ENCODE results near the gene GRM7.

GRM7 gene

DNA sequence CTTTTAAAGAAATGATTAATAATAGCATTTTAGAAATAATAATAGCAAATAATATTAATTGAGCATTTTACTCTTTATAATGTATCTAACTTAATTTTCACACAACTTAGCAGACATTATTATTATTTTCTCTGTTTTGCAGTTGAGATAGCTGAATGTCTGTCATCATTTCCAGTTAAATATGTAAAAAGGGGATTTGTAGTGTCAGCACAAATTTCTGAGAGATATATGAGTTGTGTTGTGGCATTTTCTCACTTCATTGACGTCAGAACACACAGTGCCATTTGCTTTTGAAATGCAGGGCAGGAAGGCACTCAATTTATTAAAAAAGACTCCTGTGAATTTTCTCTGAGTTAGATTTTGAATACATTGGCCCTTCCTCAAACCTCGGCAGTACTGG, 111.0 kb downstream of the GRM7 start:
- DNase-seq, result no peak

- DNase-seq, result no peak
Observed at GRCh38 chr3:6985848-6986247, 124.9 kb downstream of the GRM7 start.

DNA sequence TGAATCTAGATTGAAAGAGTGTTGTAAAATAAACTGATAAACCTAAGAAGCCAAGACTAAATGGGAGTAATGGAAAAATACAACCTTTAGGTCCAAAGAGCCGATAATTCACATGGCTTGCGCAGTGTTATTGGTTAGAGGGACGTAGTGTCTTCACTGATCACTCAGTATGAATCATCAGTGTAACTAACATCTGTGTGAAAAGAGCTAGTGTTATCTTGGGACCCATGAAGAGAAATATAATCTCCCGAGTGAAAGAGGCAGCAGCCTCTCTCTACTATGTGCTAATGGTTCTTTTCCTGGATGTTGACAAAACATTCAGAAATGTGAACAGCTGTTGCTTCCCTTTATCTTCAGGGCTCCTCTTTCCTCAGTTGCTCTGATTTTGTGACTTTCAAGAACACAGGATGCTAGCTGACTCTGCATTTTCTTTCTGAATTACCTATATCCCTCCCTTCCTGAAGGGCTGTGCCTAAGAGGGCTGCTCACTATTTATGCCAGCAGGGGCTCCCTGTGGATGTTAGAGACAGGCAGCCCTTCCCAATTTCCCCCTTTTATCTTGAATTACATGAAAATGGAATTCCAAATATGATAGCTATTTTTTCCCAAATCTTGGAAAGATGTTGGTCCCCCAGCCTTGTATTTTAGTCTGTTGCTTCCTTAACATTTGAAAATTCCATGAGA, 128.8 kb downstream of the GRM7 start:
- no peak for DNase-seq

DNA sequence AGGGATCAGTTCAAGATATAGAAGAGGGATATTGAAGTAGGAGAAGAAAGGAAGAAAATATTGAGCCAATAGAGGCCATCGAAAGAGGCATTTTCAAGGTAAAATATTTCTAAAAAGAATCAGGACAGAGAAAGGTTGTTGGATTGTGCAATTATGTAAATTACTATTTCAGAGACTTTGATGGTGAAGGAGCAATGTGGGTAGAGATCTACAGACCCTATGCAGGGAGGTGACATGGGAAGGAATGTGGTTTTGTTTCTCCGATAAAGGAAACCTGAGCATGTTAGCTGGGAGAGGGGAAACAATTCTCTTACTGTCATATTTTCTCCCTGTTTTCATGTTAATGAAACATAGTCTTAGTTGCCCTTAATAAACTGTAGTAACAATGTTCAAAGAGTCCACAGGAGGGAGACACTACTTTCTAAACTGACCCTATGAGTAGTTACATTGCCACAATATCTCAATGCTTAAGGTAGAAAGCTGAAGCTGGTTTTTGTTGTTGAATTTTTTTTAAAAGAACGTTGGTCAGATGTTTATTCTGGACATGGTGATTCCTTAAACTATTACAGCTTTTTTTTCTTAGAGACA, 133.3 kb downstream of the GRM7 start:
- no peak for DNase-seq

DNA sequence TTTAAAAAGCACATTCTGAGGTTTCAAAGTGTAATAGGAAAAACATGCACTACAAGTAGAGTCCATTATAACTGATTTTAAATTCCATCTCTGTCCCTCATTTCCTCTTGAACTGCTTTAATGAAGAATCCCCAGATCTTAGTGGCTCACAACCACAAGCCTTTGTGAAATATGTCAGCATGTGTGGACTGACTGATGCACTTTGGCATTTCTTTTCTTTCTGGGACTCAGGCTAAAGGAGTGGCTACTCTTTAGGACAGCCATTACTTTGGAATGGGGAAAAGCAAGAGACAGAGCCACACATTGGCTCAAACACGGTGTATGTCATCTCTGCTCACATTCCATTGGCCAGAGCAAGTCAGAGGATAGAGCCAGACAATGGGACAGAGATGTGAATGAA, 139.6 kb downstream of the GRM7 start:
- DNase-seq, result no peak

DNA sequence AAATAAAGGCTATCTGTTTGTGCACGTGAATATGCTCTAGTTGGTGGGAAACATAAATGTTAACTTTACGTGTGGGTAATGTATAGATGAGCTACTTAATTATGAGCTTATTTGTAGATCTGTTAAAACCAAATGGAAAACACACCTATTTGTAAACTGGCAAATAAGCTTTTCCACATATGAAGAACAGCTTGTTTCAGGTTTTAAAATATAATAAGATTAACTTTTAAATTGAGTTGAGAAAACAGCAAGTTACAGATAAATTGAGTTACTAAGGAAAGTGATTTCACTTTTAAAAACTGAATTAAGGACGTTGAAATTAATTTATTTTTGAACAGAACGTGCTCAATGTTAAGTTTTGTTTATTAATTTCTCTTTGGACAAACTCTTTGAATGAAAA, 140.5 kb downstream of the GRM7 start:
- DNase-seq, result no peak

- DNase-seq, result no peak
Observed at GRCh38 chr3:7015683-7016440, 154.9 kb downstream of the GRM7 start.

DNA sequence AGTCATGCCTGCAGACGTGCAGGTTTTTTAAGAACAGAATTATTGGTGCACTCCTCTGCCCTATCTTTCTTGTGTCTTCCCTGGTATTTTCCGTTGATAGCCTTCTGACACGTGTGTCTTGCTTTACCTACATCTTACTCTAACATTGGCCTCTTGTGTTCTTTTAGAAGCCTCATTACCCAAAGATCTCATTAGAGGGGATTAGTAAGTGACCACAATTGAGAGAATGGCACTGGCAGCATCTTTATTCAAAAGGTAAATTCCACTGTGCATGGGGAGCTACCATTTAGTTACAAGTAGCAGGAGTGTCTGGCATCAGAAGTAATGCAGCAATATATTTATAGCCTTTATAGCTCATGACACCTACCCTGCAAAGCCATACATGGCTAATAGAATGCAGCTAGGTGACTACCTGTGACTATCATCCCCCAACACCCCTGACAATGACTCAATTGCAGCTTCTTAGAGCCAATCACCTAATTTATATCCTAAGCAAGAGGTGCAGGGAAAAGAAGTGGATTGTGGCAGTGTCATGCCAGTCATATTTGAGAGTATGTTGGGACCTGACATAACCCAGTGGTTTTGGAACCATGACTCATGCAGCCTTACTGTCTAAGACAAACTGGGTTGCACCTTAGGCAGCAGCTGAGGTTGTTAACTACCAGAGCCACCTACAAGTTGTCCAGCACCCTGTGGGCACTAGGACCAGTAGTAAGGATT, 164.8 kb downstream of the GRM7 start:
- no peak for DNase-seq

- DNase-seq, result no peak
Observed at GRCh38 chr3:7029562-7029961, 168.6 kb downstream of the GRM7 start.

DNA sequence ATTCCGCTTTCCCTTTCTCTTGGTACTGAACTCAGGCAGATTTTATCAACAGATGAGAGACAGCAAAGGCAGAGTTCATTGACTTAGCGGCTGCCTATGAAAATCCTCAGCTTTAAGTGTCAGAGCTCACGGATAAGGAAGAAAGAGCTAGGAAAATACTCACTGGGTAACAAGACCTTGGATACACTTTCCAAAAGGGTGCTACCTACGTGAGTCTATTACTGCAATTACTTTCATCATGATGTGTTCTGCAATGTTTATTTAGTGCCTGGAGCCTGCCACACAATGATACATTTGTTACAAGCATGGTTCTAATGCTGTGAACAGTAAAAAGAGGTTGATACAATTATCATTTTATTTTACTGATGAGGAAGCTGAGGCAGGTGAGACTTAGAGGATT, 177.5 kb downstream of the GRM7 start:
- no peak for DNase-seq

DNA sequence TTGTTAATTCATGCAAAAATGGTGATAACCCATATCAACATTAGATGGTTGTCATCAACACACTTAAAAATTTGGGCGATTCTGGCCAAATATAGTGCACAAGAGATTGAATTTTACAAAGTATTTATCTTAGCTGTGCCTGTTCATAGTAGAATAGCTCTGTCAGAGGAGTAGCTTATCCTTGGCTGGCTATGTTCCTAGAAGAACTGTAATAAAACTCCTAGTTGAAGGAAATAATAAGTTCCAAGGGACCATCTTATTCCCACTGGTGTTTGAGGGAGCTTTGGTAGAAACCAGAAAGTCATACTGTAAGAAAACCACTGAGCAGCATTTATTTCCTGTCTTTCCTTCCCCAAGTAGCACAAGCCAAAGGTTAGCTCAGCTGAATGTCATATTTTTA, 201.8 kb downstream of the GRM7 start:
- DNase-seq, result no peak

DNA sequence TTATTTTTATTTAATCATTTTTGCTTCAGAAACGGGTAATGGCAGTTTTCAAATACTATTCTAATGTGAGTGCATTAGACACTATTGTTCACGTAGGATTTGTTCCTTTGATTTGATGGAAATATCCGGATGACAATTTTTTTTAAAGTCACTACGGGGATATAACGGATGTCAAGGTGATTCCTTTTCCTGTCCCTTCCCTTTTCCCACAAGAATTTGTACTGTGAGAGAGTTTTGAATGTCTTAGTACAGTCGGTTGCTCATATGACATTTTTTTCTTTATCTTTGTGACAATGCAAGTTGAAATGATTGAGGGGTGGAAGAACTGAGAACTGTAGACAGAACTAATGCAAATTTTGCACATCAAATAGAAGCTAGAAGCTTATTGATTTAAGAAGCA, 209.5 kb downstream of the GRM7 start:
- DNase-seq, result no peak

DNA sequence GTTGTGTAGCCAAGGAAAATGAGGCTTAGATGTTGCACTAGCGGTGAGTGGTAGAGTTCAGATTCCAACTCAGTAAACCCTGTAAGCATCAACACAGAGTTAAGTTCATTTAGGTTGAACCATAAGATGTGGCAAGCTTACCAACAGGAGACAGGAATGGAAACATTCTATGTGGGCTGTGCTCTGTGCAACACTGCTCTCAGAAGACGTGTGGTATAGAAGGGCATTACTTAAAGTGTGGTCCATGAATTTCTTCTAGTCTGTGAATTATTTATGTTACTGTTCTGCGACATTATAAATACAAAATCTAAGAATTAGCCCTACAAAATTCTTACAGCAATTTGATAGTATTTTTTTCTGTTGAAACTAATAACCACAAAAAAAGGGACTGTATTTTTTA, 213.3 kb downstream of the GRM7 start:
- DNase-seq, result no peak

DNA sequence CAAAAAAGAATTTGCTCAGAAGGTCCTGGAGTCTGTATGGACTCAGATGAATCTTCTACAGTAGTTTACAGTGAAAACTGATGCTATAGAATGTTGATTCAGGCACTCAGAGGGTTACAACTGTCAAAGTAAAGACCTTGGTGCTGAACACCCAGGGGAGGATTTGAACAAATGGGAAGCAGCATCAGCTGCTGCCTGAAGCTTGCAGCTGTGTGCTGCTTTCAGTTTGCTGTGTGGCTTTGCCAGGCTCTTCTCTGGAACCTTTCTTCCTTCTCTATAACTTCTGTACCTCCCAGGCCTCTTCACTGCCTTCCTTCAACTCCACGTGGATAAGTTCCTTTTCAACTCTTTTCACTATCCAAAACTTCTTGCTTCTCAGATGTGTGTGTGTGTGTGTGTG, 214.2 kb downstream of the GRM7 start:
- no peak for DNase-seq

GRCh38 chr3:7075901-7076300, 215.0 kb downstream of the GRM7 start:
- DNase-seq, result no peak

GRCh38 chr3:7082244-7082643, 221.3 kb downstream of the GRM7 start:
- no peak for DNase-seq

- no peak for DNase-seq
Observed at GRCh38 chr3:7086417-7086816, 225.5 kb downstream of the GRM7 start.

DNA sequence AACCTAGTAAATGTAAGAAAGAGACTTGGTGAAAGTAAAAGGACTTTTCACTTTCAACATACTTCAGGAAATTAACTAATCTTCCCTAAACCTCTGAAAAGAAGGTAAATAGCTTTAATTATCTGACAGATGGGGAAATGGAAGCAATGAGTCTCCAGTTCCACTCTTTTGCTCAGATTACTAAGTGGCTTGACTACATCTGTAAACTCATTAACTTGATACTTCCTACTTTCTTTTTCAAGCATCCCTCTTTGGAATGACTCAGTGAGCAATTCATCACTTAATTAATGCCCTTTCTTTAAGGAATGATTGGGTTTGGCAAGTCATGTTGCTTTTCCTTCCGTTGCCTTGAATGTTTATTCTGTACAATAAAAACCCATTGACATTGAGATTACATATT, 234.2 kb downstream of the GRM7 start:
- DNase-seq, result no peak

GRCh38 chr3:7100136-7100535, 239.2 kb downstream of the GRM7 start:
- DNase-seq, result no peak

DNA sequence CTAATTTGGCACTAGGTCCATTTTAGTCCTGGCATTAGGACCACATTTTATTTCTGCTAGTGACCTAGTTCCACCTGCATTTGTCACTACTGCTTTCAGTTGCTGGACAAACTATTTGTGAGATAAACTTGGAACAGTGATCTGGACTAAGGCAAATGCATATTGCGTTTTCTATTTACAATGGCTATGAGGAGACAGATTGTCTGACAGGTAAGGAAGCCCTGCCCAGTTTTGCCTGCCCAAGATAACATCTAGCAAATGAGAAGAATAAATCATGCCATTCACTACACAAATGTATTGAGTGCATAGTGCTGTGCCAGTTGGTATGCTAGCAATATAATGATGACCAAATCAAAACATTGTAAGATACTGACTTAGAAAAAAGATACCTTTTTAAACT, 245.7 kb downstream of the GRM7 start:
- no peak for DNase-seq

DNA sequence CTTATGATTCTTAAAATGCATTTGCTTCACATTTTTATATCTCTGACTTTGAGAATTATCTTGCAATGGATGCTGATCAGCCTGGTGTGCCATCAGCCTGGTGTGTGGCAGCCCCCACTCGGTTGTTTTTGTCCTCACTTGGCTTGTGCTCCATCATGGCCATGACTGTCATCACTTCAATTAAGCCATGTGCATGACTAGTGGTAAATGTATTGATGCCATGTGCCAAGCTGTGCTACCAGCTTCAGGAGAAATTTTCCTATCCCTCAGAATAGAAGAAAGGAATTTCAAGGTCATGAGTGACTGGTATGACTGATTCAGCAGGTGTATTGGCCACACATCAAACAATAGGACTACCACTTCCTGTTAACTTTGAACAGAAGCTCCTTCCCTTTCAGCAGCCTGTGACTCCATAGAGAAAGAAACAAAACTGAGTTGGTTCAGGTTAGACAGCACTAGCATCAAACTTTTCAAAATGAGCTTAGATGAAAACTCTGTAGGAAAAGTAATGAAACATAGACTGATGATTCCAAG, 251.7 kb downstream of the GRM7 start:
- no peak for DNase-seq

DNA sequence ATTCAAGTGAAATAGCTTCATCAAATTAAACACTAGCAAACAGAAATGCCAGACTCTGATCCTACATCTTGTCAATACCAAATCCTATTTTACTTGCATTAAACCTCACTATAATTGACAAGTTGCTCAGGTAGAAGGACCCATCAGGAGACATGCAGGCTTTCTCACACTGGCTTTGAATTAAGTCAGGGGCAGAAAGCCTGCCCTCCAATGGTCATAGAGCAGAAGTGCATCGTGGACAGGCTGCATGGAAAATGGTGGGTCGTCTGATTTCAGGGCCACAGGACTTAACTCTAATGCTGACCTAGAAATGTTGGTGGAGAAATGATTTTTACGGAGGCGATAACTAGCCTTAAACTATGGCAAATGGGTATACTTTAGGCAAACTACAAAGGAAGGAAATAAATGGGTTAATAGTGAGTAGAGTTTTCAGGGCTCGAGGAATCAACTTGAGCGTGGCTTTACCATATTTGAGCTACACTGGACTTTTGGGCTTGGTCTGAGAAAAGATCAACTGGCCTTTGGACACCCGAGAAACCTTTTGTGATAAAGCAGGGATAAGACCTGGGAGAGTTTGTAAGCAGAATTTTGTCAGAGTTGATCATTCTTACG, 283.9 kb downstream of the GRM7 start:
- no peak for DNase-seq

- DNase-seq, result no peak
Observed at GRCh38 chr3:7146529-7146928, 285.6 kb downstream of the GRM7 start.

Measured in right kidney (tissue), 1 donor.